ENCODE data around the gene NECAB3. TPM values are rescaled to one million over a fixed set of nuclear protein-coding genes. Genes with fewer than 3 reads are reported as not detected.
"Not testable (repeated sequence)": the region's sequence is repeated elsewhere in the genome, so short reads cannot be mapped to it uniquely, and the experiment has no call there.

Gene NECAB3
- total RNA-seq, 2 experiments from 2014 or later, result 48.2 to 54.3 TPM

GRCh38 chr20:33647603-33648395 is 26.4 kb downstream of the NECAB3 start:
- no peak overlapping the region for H3K27ac Mint-ChIP-seq
- no peak overlapping the region for H3K4me3 Mint-ChIP-seq
- no peaks in the 10 kb centered on the region for H3K27me3 Mint-ChIP-seq
- no peak for DNase-seq
- ChIA-PET CTCF (interaction anchor here (0.5 to 1.5 kb wide), 3 partner anchors 83 to 177 kb away, joined by 3 read pairs; no protein-coding TSS in a partner anchor), POLR2A (interaction anchor here (0.6 kb wide), 1 partner anchor 13 kb away, joined by 3 read pairs; no protein-coding TSS in a partner anchor)
- no peaks in the 10 kb centered on the region for H3K9me3 Mint-ChIP-seq
- peaks cover 14% of the 10 kb centered on the region for H3K36me3 Mint-ChIP-seq (ENCODE audit: low read depth)
- peaks cover 22% of the 10 kb centered on the region for H3K4me1 Mint-ChIP-seq

GRCh38 chr20:33646959-33647602 is 27.1 kb downstream of the NECAB3 start:
- CTCF ChIA-PET, result interaction anchor here (0.5 to 0.8 kb wide), 3 partner anchors 84 to 839 kb away, joined by 3 to 4 read pairs (median 3); no protein-coding TSS in a partner anchor
- H3K27me3 Mint-ChIP-seq, H3K9me3 Mint-ChIP-seq, H3K27ac Mint-ChIP-seq, POLR2A ChIA-PET, DNase-seq, H3K4me3 Mint-ChIP-seq: not testable (repeated sequence)
- peaks cover 20% of the 10 kb centered on the region for H3K4me1 Mint-ChIP-seq
- peaks cover 14% of the 10 kb centered on the region for H3K36me3 Mint-ChIP-seq (ENCODE audit: low read depth)

GRCh38 chr20:33646191-33646590 is 28.0 kb downstream of the NECAB3 start:
- Mint-ChIP-seq H3K4me3 (no peak overlapping the region), H3K9me3 (no peaks in the 10 kb centered on the region), H3K27ac (no peak overlapping the region), H3K27me3 (no peaks in the 10 kb centered on the region), H3K36me3 (ENCODE audit: low read depth) (peaks cover 14% of the 10 kb centered on the region), H3K4me1 (peaks cover 15% of the 10 kb centered on the region)
- ChIA-PET POLR2A (no interaction called here), CTCF (interaction anchor here (1.3 kb wide), 1 partner anchor 21 kb away, joined by 5 read pairs; the partner anchor contains the start of gene ACTL10)
- no peak for DNase-seq

GRCh38 chr20:33645396-33645795 is 28.8 kb downstream of the NECAB3 start:
- CTCF ChIA-PET, result interaction anchor here (1.1 to 1.3 kb wide), 2 partner anchors 21 to 23 kb away, joined by 3 to 5 read pairs; partner anchors contain the start of gene ACTL10
- peaks cover 15% of the 10 kb centered on the region for H3K4me1 Mint-ChIP-seq
- H3K9me3 Mint-ChIP-seq, result no peaks in the 10 kb centered on the region
- no peak for DNase-seq
- no peak overlapping the region for H3K4me3 Mint-ChIP-seq
- H3K36me3 Mint-ChIP-seq (ENCODE audit: low read depth), result peaks cover 14% of the 10 kb centered on the region
- POLR2A ChIA-PET, result no interaction called here
- no peak overlapping the region for H3K27ac Mint-ChIP-seq
- H3K27me3 Mint-ChIP-seq, result no peaks in the 10 kb centered on the region

- Mint-ChIP-seq H3K36me3 (ENCODE audit: low read depth) (peaks cover 16% of the 10 kb centered on the region), H3K9me3 (no peaks in the 10 kb centered on the region), H3K4me3 (no peak overlapping the region), H3K4me1 (peaks cover 15% of the 10 kb centered on the region), H3K27ac (no peak overlapping the region), H3K27me3 (no peaks in the 10 kb centered on the region)
- ChIA-PET POLR2A (no interaction called here), CTCF (interaction anchor here (1.1 to 1.3 kb wide), 2 partner anchors 22 to 24 kb away, joined by 3 to 5 read pairs; partner anchors contain the start of gene ACTL10)
- DNase-seq, result no peak
Observed at GRCh38 chr20:33645072-33645358, 29.2 kb downstream of the NECAB3 start.

- CTCF ChIA-PET, result interaction anchor here (1.1 to 1.3 kb wide), 2 partner anchors 22 to 24 kb away, joined by 3 to 5 read pairs; partner anchors contain the start of gene ACTL10
- no peak overlapping the region for H3K4me3 Mint-ChIP-seq
- POLR2A ChIA-PET, result no interaction called here
- H3K36me3 Mint-ChIP-seq (ENCODE audit: low read depth), result peaks cover 19% of the 10 kb centered on the region
- DNase-seq, result no peak
- no peaks in the 10 kb centered on the region for H3K27me3 Mint-ChIP-seq
- peaks cover 12% of the 10 kb centered on the region for H3K4me1 Mint-ChIP-seq
- H3K27ac Mint-ChIP-seq, result no peak overlapping the region
- H3K9me3 Mint-ChIP-seq, result no peaks in the 10 kb centered on the region
Observed at GRCh38 chr20:33644313-33645071, 29.7 kb downstream of the NECAB3 start.

DNA sequence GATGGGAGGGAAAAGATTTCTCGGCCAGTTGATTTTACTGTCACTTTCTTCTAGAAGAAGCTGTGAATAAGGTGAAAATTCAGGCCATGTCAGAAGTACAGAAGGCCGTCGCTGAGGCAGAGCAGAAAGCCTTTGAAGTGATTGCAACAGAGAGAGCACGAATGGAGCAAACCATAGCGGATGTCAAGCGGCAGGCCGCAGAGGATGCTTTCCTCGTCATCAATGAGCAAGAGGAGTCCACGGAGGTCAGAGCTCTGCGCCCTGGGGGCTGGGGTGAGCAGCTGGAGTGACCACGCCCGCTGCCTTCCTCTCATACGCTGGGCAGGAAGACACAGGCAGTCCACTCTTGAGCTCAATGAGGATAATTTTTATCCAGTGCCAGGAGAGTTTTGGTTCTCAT is 33.9 kb downstream of the NECAB3 start:
- POLR2A ChIA-PET, result no interaction called here
- Mint-ChIP-seq H3K36me3 (ENCODE audit: low read depth) (peaks cover 31% of the 10 kb centered on the region), H3K27ac (no peak overlapping the region), H3K4me3 (no peak overlapping the region), H3K27me3 (no peaks in the 10 kb centered on the region), H3K9me3 (no peaks in the 10 kb centered on the region), H3K4me1 (no peaks in the 10 kb centered on the region)
- DNase-seq, result no peak
- CTCF ChIA-PET, result interaction anchor here (1.7 kb wide), 1 partner anchor 9 kb away, joined by 4 read pairs; no protein-coding TSS in a partner anchor

- ChIA-PET CTCF (no interaction called here), POLR2A (no interaction called here)
- Mint-ChIP-seq H3K36me3 (ENCODE audit: low read depth) (peaks cover 27% of the 10 kb centered on the region), H3K9me3 (no peaks in the 10 kb centered on the region), H3K4me3 (no peak overlapping the region), H3K27me3 (no peaks in the 10 kb centered on the region), H3K4me1 (peaks cover 7% of the 10 kb centered on the region), H3K27ac (no peak overlapping the region)
- DNase-seq, result no peak
Observed at GRCh38 chr20:33636776-33637175, 37.5 kb downstream of the NECAB3 start.

DNA sequence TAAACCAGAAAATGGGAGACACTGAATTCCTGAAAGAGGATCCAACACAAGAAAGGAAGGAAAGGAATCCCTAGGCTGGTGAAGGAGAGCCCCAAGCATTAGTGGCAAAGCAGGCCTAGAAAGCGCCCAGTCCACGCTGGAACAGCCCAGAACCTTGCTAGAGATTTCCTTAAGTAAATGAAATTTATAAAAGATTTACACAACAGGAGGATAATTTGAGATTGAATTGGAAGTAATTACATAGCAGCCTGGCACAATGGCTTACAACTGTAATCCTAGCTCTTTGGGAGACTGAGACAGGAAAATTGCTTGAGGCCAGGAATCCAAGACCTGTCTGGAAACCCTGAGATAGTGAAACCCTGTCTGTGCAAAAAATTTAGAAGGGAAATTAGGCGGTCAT is 38.9 kb downstream of the NECAB3 start:
- H3K36me3 Mint-ChIP-seq (ENCODE audit: low read depth), result peaks cover 32% of the 10 kb centered on the region
- CTCF ChIA-PET, result interaction anchor here (0.7 kb wide), 1 partner anchor 31 kb away, joined by 3 read pairs; no protein-coding TSS in a partner anchor
- H3K27me3 Mint-ChIP-seq, result no peaks in the 10 kb centered on the region

GRCh38 chr20:33631910-33632309 is 42.3 kb downstream of the NECAB3 start:
- H3K9me3 Mint-ChIP-seq, H3K27ac Mint-ChIP-seq: not testable (repeated sequence)

More for the DNA sequence above, 38.9 kb downstream of the NECAB3 start:
- POLR2A ChIA-PET, result interaction anchor here (0.6 kb wide), 1 partner anchor 13 kb away, joined by 3 read pairs; no protein-coding TSS in a partner anchor
- H3K4me3 Mint-ChIP-seq, result no peak overlapping the region
- DNase-seq, result no peak
- H3K4me1 Mint-ChIP-seq, result peaks cover 7% of the 10 kb centered on the region
- peak overlapping the region; percentile 55 for H3K27ac Mint-ChIP-seq
- H3K9me3 Mint-ChIP-seq, result no peaks in the 10 kb centered on the region

GRCh38 chr20:33630507-33630906 is 43.7 kb downstream of the NECAB3 start:
- Mint-ChIP-seq H3K36me3 (ENCODE audit: low read depth) (peaks cover 38% of the 10 kb centered on the region), H3K27ac (peak overlapping the region; percentile 20), H3K4me3 (no peak overlapping the region), H3K4me1 (peaks cover 7% of the 10 kb centered on the region), H3K9me3 (no peaks in the 10 kb centered on the region), H3K27me3 (no peaks in the 10 kb centered on the region)
- CTCF ChIA-PET, result no interaction called here
- POLR2A ChIA-PET, result no interaction called here
- no peak for DNase-seq

More at GRCh38 chr20:33631910-33632309, 42.3 kb downstream of the NECAB3 start:
- DNase-seq, H3K4me3 Mint-ChIP-seq, H3K27me3 Mint-ChIP-seq, H3K4me1 Mint-ChIP-seq, POLR2A ChIA-PET: not testable (repeated sequence)
- CTCF ChIA-PET, result interaction anchor here (0.6 to 1.7 kb wide), 3 partner anchors 9 to 859 kb away, joined by 3 to 4 read pairs (median 3); no protein-coding TSS in a partner anchor
- peaks cover 31% of the 10 kb centered on the region for H3K36me3 Mint-ChIP-seq (ENCODE audit: low read depth)

DNA sequence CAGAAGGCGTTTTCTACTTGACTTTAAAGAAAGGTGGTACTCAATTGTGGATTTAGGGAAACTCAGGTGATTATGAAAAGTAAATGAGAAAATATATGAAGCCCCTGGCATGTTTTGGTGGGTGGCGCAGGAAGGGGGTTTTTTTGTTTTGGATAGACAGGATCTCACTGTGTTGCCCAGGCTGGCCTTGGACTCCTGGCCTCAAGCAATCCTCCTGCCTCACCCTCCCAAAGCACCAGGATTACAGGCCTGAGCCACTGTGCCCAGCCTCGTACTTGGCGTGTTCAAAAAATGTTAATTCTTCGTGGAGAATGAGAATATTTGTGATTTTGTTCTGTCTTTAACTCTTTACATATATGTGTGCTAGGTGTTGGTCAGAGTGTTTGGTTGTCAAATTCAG is 44.2 kb downstream of the NECAB3 start:
- POLR2A ChIA-PET, result no interaction called here
- H3K27me3 Mint-ChIP-seq, result no peaks in the 10 kb centered on the region
- peaks cover 8% of the 10 kb centered on the region for H3K4me1 Mint-ChIP-seq
- DNase-seq, result no peak
- no peak overlapping the region for H3K27ac Mint-ChIP-seq
- CTCF ChIA-PET, result no interaction called here
- peaks cover 44% of the 10 kb centered on the region for H3K36me3 Mint-ChIP-seq (ENCODE audit: low read depth)
- no peaks in the 10 kb centered on the region for H3K9me3 Mint-ChIP-seq
- no peak overlapping the region for H3K4me3 Mint-ChIP-seq

Measured in activated CD4-positive, alpha-beta T cell treated with anti-CD3 and anti-CD28 coated beads, Interleukin-2, amount 10 ng/mL, durations not matched to agents 7 days and 5 days (primary cell).